Measurements from ENCODE around the gene MLH3. TPM values are rescaled to one million over a fixed set of nuclear protein-coding genes. Genes with fewer than 3 reads are reported as not detected.

MLH3 gene
- total RNA-seq, 1 donor from 2014 or later: 27.7 TPM

DNA sequence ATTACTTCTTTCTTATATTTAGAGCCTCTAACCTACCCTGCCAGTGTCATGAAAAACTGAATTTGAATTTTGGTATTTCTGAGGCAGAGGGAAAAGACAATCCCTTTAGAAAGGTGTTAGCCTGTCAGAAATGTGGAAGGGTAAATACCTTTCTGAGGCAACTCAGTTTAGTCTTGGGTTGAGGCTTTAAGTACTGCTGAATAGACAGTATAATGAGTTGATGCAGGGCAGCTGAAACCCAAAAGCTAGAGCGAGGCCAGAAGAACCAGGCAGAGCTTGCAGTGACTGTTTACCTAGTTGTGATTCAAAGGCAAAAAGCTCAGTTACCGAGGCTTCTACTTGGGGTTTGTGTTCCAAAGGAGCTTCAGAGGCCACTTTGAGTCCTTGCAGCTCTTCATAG lies 36.9 kb upstream of the MLH3 start:
- no peaks in the 10 kb centered on the region for H3K36me3 Mint-ChIP-seq (ENCODE audit: low read depth)
- H3K9me3 Mint-ChIP-seq: no peaks in the 10 kb centered on the region
- TF ChIP-seq, protein P1, sequence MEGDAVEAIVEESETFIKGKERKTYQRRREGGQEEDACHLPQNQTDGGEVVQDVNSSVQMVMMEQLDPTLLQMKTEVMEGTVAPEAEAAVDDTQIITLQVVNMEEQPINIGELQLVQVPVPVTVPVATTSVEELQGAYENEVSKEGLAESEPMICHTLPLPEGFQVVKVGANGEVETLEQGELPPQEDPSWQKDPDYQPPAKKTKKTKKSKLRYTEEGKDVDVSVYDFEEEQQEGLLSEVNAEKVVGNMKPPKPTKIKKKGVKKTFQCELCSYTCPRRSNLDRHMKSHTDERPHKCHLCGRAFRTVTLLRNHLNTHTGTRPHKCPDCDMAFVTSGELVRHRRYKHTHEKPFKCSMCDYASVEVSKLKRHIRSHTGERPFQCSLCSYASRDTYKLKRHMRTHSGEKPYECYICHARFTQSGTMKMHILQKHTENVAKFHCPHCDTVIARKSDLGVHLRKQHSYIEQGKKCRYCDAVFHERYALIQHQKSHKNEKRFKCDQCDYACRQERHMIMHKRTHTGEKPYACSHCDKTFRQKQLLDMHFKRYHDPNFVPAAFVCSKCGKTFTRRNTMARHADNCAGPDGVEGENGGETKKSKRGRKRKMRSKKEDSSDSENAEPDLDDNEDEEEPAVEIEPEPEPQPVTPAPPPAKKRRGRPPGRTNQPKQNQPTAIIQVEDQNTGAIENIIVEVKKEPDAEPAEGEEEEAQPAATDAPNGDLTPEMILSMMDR (conservative IDR thresholded peaks at IDR 0.05): no peak
- no peak for DNase-seq (ENCODE audit: low read depth, low spot score)
- no peak overlapping the region for H3K4me3 Mint-ChIP-seq
- no peaks in the 10 kb centered on the region for H3K27me3 Mint-ChIP-seq (ENCODE audit: low read depth)
- no peak overlapping the region for H3K27ac Mint-ChIP-seq (ENCODE audit: unreplicated experiment)
- H3K4me1 Mint-ChIP-seq: no peaks in the 10 kb centered on the region

DNA sequence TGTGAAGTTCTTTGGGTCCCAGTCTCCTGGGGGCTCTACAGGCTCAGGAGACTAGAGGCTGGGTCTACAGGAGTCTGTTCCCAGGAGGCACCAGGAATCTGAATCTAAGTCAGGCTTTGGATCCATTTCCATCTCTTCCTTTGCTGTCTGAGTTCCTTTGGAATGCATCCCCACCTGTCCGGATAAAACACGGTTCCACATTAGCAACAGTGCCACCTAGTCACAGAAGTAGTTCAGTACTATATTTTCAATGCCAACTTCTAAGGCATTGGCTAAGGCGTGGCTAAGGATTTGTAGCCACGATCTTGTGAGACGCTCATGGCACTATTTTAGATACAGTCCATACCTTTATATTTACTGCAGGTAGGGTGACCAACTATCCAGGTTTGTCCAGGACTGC lies 33.2 kb upstream of the MLH3 start:
- DNase-seq (ENCODE audit: low read depth, low spot score): no peak
- Mint-ChIP-seq H3K4me1 (no peaks in the 10 kb centered on the region), H3K27me3 (ENCODE audit: low read depth) (no peaks in the 10 kb centered on the region), H3K4me3 (no peak overlapping the region), H3K9me3 (no peaks in the 10 kb centered on the region), H3K36me3 (ENCODE audit: low read depth) (no peaks in the 10 kb centered on the region), H3K27ac (ENCODE audit: unreplicated experiment) (no peak overlapping the region)
- TF ChIP-seq, protein P1 (conservative IDR thresholded peaks at IDR 0.05): no peak

DNA sequence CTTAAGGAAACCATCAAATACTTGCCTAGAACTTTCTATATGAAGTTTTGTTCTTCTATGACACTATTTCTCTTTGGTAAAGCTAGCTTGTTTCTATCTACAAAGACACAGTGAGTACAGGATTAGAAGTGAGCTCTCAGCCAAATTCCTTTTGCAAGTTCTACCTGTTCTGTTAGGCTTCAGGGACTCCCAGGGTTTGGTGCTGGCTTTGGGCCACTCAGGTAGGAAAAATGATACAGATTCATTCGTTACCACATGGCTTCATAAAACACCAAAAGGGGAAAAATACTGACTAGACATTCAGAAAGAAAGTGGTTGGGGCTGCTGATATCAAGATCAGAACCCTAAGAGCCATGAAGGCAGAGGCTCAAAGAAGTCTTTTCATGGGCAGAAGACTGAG lies 32.0 kb upstream of the MLH3 start:
- TF ChIP-seq, protein P1 (conservative IDR thresholded peaks at IDR 0.05): no peak
- H3K9me3 Mint-ChIP-seq: no peaks in the 10 kb centered on the region
- H3K4me1 Mint-ChIP-seq: no peaks in the 10 kb centered on the region
- no peaks in the 10 kb centered on the region for H3K36me3 Mint-ChIP-seq (ENCODE audit: low read depth)
- H3K27ac Mint-ChIP-seq (ENCODE audit: unreplicated experiment): no peak overlapping the region
- H3K27me3 Mint-ChIP-seq (ENCODE audit: low read depth): no peaks in the 10 kb centered on the region
- no peak overlapping the region for H3K4me3 Mint-ChIP-seq
- no peak for DNase-seq (ENCODE audit: low read depth, low spot score)

DNA sequence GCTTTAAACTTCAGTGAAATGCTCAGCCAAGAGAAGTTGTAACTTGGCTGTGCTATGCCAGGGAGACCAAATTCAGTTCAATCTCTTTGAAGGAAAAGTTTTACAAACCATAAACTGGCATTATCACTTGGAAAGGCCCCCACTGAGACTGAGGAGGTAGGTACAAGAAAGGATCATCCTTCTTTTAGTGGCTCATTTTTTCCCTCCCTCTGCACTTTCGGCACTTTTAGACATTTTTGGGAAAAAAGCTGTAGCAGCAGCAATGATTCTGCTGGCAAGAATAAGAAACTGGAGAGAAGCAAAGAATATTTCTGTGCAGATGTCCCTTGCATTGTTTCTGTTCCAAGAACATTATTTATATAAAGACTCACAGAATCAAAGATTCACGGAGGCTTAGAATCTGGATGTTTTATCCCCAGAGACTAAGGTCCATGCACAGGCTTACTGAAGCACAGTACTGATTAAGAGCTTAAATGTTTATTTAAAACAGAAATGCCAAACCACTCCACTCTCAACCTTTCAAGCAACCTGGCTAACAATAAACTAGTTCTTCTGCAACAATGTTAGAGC lies 30.5 kb upstream of the MLH3 start:
- Mint-ChIP-seq H3K9me3 (no peaks in the 10 kb centered on the region), H3K27me3 (ENCODE audit: low read depth) (no peaks in the 10 kb centered on the region), H3K27ac (ENCODE audit: unreplicated experiment) (no peak overlapping the region), H3K4me3 (no peak overlapping the region), H3K36me3 (ENCODE audit: low read depth) (no peaks in the 10 kb centered on the region), H3K4me1 (no peaks in the 10 kb centered on the region)
- TF ChIP-seq, protein P1 (conservative IDR thresholded peaks at IDR 0.05): no peak
- no peak for DNase-seq (ENCODE audit: low read depth, low spot score)

DNA sequence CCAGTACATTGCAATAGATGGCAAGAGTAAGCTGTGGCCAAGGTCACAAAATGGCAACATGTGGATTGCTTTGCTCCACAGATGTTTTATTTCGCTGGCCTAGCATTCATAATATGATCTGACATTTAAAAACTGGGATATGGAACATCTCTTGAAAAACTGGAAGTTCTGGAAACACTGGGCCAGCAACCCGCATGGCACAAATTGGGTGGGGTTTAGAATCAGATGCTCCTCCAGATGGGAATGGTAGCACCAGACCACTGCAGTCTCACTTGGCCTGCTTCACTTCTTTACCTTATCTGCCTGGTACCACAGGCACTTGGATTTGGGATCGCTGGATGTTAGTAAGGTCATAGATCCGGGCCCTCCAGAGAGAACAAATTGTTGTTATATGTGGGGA lies 28.3 kb upstream of the MLH3 start:
- Mint-ChIP-seq H3K4me1 (no peaks in the 10 kb centered on the region), H3K27me3 (ENCODE audit: low read depth) (no peaks in the 10 kb centered on the region), H3K4me3 (no peak overlapping the region), H3K27ac (ENCODE audit: unreplicated experiment) (no peak overlapping the region), H3K36me3 (ENCODE audit: low read depth) (no peaks in the 10 kb centered on the region), H3K9me3 (no peaks in the 10 kb centered on the region)
- TF ChIP-seq, protein P1 (conservative IDR thresholded peaks at IDR 0.05): no peak
- DNase-seq (ENCODE audit: low read depth, low spot score): no peak

All from neural crest cell (in vitro differentiated cells).